GM12872 (cell line): Measurements from ENCODE around the gene COL18A1.

ENCODE experiments used
- CTCF ChIP-seq: IDR thresholded peaks from 3 replicates; pipeline ENCODE4 v1.5.1; 2011; ENCODE audit warnings: low read depth, mild to moderate bottlenecking, low read length, moderate library complexity; ENCODE audit not compliant: insufficient read depth

Gene COL18A1

GRCh38 chr21:45392573-45392971 lies 12.4 kb upstream of the COL18A1 start:
- no peak for TF ChIP-seq CTCF

DNA sequence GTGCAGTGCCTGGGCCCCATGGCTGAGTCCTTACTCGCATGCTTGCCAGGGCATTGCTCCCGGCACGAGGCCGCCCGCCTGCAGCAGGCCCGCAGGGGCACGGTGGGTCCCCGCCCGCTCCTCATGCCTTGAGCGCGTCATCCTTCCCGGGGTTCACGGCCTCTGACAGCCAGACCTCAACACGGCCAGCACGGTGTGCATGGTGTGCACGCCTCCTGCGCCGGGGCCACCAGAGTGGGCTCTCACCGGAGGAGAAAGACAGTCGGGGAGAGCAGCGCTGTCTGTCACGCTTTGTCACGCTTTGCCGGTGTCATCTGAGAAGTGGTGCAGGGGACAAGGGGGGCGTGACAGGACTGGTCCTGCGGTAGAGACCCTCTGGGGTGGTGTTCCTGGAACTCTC lies 11.9 kb upstream of the COL18A1 start:
- TF ChIP-seq CTCF = no peak

DNA sequence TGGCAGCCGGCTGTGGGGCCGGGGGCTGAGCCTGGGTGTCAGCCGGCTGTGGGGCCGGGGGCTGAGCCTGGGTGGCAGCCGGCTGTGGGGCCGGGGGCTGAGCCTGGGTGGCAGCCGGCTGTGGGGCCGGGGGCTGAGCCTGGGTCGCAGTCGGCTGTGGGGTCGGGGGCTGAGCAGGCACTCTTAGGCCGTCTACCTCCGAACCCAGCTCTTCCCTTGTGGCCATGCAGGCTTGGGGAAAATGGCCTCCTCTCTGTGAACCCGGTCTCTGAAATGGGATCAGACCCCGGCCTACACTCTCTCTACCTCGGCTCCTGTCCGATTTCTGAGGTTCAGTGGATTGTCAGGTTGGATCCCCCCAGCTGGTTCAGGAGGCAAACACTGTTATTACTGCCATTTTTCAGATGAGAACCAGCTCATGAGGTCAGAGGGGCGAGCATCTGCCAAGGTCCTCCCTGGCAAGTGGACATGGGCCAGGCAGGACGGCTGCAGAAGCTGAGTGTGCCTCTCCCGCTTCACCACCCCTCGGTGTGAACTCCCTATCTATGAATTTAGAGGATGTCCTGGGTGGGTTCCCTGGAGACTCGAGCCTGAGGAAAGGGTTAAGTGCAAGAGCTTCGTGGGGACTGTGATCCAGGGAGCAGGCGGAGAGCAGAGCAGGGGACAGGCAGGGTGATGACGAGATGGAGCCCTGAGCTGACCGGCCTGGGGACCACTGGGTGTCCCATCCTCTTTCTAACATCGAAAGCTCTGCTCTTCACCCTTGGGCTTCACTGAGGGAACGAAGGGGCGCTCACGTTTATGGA lies 10.9 kb upstream of the COL18A1 start:
- no peak for TF ChIP-seq CTCF

DNA sequence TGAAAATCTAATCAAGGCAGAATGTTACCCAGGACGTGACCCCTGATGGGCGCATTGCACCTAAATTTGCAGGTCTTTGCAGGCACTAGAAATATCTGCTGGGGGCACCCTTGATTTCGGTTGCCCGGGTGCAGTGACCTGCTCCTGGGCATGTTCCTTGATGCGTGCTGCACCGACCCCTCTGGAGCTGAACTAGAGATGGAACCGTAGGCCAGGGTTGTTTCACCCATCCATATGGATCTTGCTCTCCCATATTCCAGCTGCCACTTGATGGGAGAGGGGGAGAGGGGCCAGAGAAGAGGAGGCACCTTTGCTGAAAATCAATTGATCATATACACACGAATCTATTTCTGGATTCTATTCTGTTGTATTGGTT lies 8.4 kb upstream of the COL18A1 start:
- TF ChIP-seq CTCF = no peak

DNA sequence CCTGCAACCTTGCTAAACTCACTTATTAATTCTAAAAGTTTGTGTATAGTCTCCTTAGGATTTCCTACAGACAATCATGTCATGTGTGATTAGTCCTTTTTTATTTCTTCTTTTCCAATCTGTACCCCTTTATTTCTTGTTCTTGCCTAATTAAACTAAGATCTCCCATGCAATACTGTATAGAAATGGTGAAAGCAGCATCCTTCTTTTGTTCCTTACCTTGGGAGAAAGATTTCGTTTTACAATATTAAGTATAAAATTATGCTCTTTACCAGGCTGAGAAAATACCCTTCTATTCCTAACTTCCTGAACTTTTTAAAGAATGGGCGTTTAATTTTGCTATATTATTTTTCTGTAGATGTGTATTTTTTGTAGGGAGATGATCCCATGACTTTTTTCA lies 7.6 kb upstream of the COL18A1 start:
- no peak for TF ChIP-seq CTCF

DNA sequence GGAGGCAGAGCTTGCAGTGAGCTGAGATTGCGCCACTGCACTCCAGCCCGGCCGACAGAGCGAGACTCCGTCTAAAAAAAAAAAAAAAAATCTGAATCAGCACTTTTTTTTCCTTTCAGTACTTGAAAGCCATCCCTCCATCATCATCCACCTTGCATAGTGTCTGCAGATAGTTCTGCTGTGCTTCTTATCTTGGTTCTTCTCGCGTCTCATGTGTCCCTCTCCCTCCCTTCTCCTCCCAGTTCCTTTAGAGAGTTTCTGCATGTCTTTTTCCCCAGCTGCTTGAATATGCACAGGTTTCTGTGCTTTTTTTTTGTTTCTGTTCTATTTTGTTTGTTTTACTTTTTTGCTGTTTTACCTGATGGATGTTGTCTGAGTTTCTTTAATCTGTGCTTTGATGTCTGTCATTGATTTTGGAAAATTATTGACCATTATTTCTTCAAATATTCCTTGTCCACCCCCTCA lies 3.9 kb upstream of the COL18A1 start:
- no peak for TF ChIP-seq CTCF

DNA sequence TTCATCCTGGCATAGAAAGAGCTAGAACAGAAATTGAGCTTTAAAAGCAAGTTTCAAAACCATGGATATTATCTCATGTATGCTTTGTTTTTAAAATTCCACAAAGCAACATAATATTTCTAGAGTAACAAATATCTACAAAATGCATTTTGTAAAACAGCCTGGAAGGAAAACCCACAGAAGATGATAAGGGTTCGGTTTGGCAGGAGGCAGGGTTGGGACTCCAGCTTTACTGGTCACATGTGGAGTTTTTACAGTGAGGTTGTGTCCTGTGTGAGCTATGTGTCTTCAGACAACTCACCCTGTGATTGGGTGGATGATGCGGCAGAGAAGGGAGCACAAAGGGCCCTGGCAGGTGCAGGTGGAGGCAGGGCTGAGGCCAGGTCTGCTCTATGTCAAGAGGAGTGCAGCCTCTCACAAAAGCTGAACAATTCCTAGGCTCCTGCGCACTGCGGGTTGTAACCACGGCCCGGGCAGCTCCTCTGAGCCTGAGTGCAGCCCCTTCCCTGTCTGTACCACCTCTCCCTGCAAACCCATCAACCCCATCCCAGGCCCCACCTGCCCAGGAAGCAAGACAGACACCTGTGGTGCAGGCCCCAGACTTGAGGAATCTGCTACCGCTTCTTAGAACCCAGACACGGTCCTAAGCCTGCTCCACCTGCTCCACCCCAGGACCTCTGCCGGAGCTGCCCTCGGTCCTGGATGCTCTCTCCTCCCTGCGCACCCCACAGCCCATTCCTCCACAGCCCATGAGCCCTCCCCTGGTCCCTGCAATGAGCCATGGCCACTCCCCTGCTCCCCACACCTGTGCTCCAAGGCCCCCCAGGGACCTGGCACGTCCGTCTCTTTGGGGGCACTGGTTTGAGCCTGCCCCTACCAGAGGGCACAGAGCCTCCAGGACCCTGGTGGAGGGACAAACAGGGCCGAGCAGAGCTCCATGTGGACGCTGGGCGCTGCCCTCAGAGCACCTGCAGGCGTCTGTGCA lies 2.8 kb upstream of the COL18A1 start:
- no peak for TF ChIP-seq CTCF
